ENCODE data around the gene CYYR1. TPM values are rescaled to one million over a fixed set of nuclear protein-coding genes. Genes with fewer than 3 reads are reported as not detected.

Gene CYYR1
- total and polyA plus RNA-seq, 4 donors, result 1.9 to 3.4 (median 2.2) TPM

GRCh38 chr21:26499495-26499894, 73.6 kb downstream of the CYYR1 start:
- H3K9me3 ChIP-seq (ENCODE audit: control insufficient read depth in 4 of 4, low read length in 3 of 4), result no peaks in the 10 kb centered on the region
- no peaks in the 10 kb centered on the region for H3K4me1 ChIP-seq (ENCODE audit: control insufficient read depth in 4 of 4, insufficient read depth in 4 of 4, low read length in 3 of 4)
- no peak overlapping the region for H3K27ac ChIP-seq (ENCODE audit: low read depth in 1 of 2, low read length in 2 of 2)
- no peaks in the 10 kb centered on the region for H3K27me3 ChIP-seq (ENCODE audit: control insufficient read depth in 4 of 4, insufficient read depth in 4 of 4, low read length in 3 of 4)
- no peak overlapping the region for H3K9ac ChIP-seq (ENCODE audit: low read depth in 1 of 2, low read length in 2 of 2)
- H3K4me3 ChIP-seq (ENCODE audit: low read depth in 1 of 3, low read length in 3 of 3), result no peak overlapping the region
- no peaks in the 10 kb centered on the region for H3K36me3 ChIP-seq (ENCODE audit: control insufficient read depth in 4 of 4, insufficient read depth in 3 of 4, low read depth in 1 of 4, low read length in 3 of 4)
- no peak for DNase-seq (ENCODE audit: low spot score)
- TF ChIP-seq GABPA (IDR thresholded peaks at IDR 0.05 in 1 of 2, conservative IDR thresholded peaks at IDR 0.05 in 1 of 2) (no peak), SP1 (IDR thresholded peaks at IDR 0.05) (no peak), HNF4A (conservative IDR thresholded peaks at IDR 0.05) (no peak), NR2F2 (IDR thresholded peaks at IDR 0.05) (peak; percentile 34), REST (IDR thresholded peaks at IDR 0.05) (no peak), TAF1 (conservative IDR thresholded peaks at IDR 0.05) (no peak), FOXA1 (IDR thresholded peaks at IDR 0.05) (no peak), EGR1 (IDR thresholded peaks at IDR 0.05; ENCODE audit: low read depth in 2 of 2) (no peak)

GRCh38 chr21:26495283-26495849, 77.7 kb downstream of the CYYR1 start:
- Histone ChIP-seq H3K27me3 (ENCODE audit: control insufficient read depth in 4 of 4, insufficient read depth in 4 of 4, low read length in 3 of 4) (no peaks in the 10 kb centered on the region), H3K36me3 (ENCODE audit: control insufficient read depth in 4 of 4, insufficient read depth in 3 of 4, low read depth in 1 of 4, low read length in 3 of 4) (no peaks in the 10 kb centered on the region), H3K4me3 (ENCODE audit: low read depth in 1 of 3, low read length in 3 of 3) (no peak overlapping the region), H3K9me3 (ENCODE audit: control insufficient read depth in 4 of 4, low read length in 3 of 4) (no peaks in the 10 kb centered on the region), H3K4me1 (ENCODE audit: control insufficient read depth in 4 of 4, insufficient read depth in 4 of 4, low read length in 3 of 4) (no peaks in the 10 kb centered on the region), H3K9ac (ENCODE audit: low read depth in 1 of 2, low read length in 2 of 2) (no peak overlapping the region), H3K27ac (ENCODE audit: low read depth in 1 of 2, low read length in 2 of 2) (no peak overlapping the region)
- WGBS, result 76% methylated on average over 10 of the region's 10 CpGs
- DNase-seq (ENCODE audit: low spot score), result no peak
- TF ChIP-seq MAX (IDR thresholded peaks at IDR 0.05), result no peak
- TF ChIP-seq RXRA (IDR thresholded peaks at IDR 0.05), result no peak
- TF ChIP-seq FOXA2 (IDR thresholded peaks at IDR 0.05), result no peak
- no peak for TF ChIP-seq RAD21 (IDR thresholded peaks at IDR 0.05)

GRCh38 chr21:26491663-26492062, 81.4 kb downstream of the CYYR1 start:
- Histone ChIP-seq H3K4me3 (ENCODE audit: low read depth in 1 of 3, low read length in 3 of 3) (no peak overlapping the region), H3K9ac (ENCODE audit: low read depth in 1 of 2, low read length in 2 of 2) (no peak overlapping the region), H3K27me3 (ENCODE audit: control insufficient read depth in 4 of 4, insufficient read depth in 4 of 4, low read length in 3 of 4) (no peaks in the 10 kb centered on the region), H3K9me3 (ENCODE audit: control insufficient read depth in 4 of 4, low read length in 3 of 4) (peaks cover 0 to 2% (median 0%) of the 10 kb centered on the region in 4 donors), H3K36me3 (ENCODE audit: control insufficient read depth in 4 of 4, insufficient read depth in 3 of 4, low read depth in 1 of 4, low read length in 3 of 4) (no peaks in the 10 kb centered on the region), H3K27ac (ENCODE audit: low read depth in 1 of 2, low read length in 2 of 2) (no peak overlapping the region), H3K4me1 (ENCODE audit: control insufficient read depth in 4 of 4, insufficient read depth in 4 of 4, low read length in 3 of 4) (no peaks in the 10 kb centered on the region)
- no peak for DNase-seq (ENCODE audit: low spot score)
- 78% methylated on average over 3 of the region's 3 CpGs for WGBS
- TF ChIP-seq CTCF (IDR thresholded peaks at IDR 0.05; ENCODE audit: low read depth, low read length, missing input control) (no peak), RAD21 (IDR thresholded peaks at IDR 0.05) (no peak), FOXA1 (IDR thresholded peaks at IDR 0.05) (no peak), ATF3 (IDR thresholded peaks at IDR 0.05) (no peak), YY1 (IDR thresholded peaks at IDR 0.05) (no peak), HNF4G (IDR thresholded peaks at IDR 0.05) (no peak), ZBTB33 (IDR thresholded peaks at IDR 0.05) (no peak), GABPA (IDR thresholded peaks at IDR 0.05 in 1 of 2, conservative IDR thresholded peaks at IDR 0.05 in 1 of 2) (no peak), HNF4A (conservative IDR thresholded peaks at IDR 0.05) (no peak), RXRA (IDR thresholded peaks at IDR 0.05) (no peak), SP1 (IDR thresholded peaks at IDR 0.05) (no peak), NR2F2 (IDR thresholded peaks at IDR 0.05) (no peak), MAX (IDR thresholded peaks at IDR 0.05) (no peak), EGR1 (IDR thresholded peaks at IDR 0.05; ENCODE audit: low read depth in 2 of 2) (no peak)

All from liver (tissue), 9 donors.